ENCODE results near the gene STIM2.

GRCh38 chr4:27020603-27021002 is 160.0 kb downstream of the STIM2 start:
- TF ChIP-seq CTCF (IDR thresholded peaks at IDR 0.05) (no peak), EZH2 (IDR thresholded peaks at IDR 0.05) (no peak), EZH2phosphoT487 (IDR thresholded peaks at IDR 0.05) (no peak)

Data from neural progenitor cell (in vitro differentiated cells).